Right lung (tissue), 10 donors: ENCODE results near the gene VILL. TPM values are rescaled to one million over a fixed set of nuclear protein-coding genes. Genes with fewer than 3 reads are reported as not detected.

ENCODE experiments used
- DNase-seq, 2 donors: peaks; one replicate each; pipeline ENCODE4 v3.0.0-alpha.2; 2013
- long read RNA-seq, 8 donors: transcript quantifications; one replicate each; lab custom pipeline, GENCODE V29; 2026
- polyA plus RNA-seq, 5 donors: library from polyadenylated mRNA; unstranded; fragments of 120-200 nt; gene quantifications; one replicate each; pipeline versions ENCODE4 v1.2.1 to v1.2.3, GENCODE V29; 2013; ENCODE audit warnings: inconsistent platforms in 1 of 5, low replicate concordance in 1 of 5; ENCODE audit not compliant: insufficient read length in 5 of 5, insufficient read depth in 1 of 5

VILL gene
- 10 to 100 TPM; 16.3 to 29.7 (median 25.3) TPM for polyA plus RNA-seq
- long read RNA-seq, donor 1, result 0 reads
- long read RNA-seq, donor 2, partial matches to known transcripts, result 0 of 1 reads
- long read RNA-seq, donor 2, other reads (novel, unspliced or antisense), result 0 of 1 reads
- long read RNA-seq, donor 3, partial matches to known transcripts, result 6 of 7 reads
- long read RNA-seq, donor 3, other reads (novel, unspliced or antisense), result 0 of 7 reads
- long read RNA-seq, donor 4, partial matches to known transcripts, result 0 of 13 reads
- long read RNA-seq, donor 4, other reads (novel, unspliced or antisense), result 13 of 13 reads
- long read RNA-seq, donor 5, result 0 reads
- long read RNA-seq, donor 6, result 0 reads
- long read RNA-seq, donor 7, full-length matches to known transcripts, result 2 of 2 reads
- long read RNA-seq, donor 7, partial matches to known transcripts, result 0 of 2 reads
- long read RNA-seq, donor 7, other reads (novel, unspliced or antisense), result 0 of 2 reads
- long read RNA-seq, donor 8, result 0 reads

GRCh38 chr3:37990527-37990926 is at the start of gene VILL:
Gene VILL (plus strand): TSS chr3:37990786. CDS start chr3:37993673, 2,887 bp downstream.
- no peak for DNase-seq

- DNase-seq, result no peak
Measured at GRCh38 chr3:37941608-37942508, 48.7 kb upstream of the VILL start.

DNA sequence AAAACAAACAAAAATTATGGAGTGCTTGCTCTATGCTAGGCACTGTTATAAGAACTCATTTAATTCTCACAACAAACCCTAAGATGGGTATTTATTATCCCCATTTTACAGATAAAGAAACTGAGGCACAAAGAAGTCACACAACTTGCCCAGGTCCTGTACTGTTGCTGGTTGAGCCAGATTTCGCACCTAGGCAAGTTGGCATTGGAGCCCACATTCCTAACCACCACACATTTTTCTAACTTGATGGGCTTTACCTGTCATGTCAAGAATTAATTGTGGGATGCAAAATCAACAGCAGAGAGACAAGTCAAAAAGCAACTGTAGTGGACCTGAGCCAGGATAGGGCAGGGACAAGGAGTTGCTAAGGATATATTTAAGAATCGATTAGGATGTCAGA is 47.9 kb upstream of the VILL start:
- no peak for DNase-seq

GRCh38 chr3:37943126-37943525 is 47.5 kb upstream of the VILL start:
- DNase-seq, result no peak

DNA sequence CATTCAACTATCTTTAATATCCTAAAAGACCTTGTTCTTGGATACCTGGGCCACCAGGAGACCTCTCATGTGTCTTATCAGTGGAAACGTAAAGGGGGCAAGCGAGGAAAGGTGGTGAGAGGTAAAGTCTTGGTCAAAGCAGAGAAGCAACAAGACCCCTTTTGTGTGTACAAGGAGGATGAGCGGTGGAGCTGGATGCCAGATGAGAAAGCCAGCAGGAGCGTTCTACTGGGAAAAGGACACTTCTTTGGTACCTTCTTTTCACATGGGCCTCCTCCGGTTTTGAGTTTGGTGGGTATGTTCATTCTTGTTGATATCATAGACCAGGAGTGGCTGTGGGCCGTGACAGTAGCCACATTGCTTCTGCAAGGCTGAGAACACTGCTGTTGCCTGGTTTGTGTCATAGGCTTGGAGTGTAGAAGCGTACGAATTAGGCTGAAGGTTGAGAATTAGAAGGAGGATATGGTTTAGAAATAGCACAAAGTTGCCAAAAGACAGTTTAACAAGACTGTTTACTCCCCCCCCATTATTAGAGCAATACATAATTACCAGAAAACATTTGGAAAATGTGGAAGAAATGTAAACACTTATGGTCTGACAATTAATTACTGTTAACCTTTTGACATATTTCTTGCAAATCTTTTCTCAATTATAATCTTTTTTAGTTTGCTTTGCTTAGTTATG is 46.8 kb upstream of the VILL start:
- DNase-seq, result no peak

DNA sequence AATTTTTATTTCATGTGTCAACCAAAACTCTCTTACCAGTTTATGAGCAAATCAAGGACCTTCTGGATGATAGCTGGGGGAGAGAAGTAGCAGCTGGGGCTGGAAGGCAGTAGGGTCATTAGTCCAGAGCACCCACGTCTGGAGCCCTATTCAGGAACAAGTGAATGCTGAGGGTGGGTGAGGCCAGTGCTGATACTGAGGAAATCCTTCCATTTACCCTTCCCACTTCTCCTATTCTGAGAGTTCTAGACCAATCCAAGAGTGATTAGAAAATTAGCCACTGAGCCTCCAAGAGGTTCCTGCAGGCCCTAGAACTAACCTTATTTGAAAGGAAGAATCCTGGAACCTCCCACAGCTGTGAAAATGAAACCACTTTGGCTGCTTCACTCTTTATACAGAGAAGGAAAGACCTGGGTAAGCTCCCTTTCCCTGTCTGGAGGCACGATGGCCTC is 46.2 kb upstream of the VILL start:
- no peak for DNase-seq

- DNase-seq, result no peak
Measured at GRCh38 chr3:37945156-37945806, 45.3 kb upstream of the VILL start.

GRCh38 chr3:37945807-37946530 is 44.6 kb upstream of the VILL start:
- peak; percentile 75 to 82 for DNase-seq

GRCh38 chr3:37946531-37946889 is 44.1 kb upstream of the VILL start:
- DNase-seq, result no peak

GRCh38 chr3:37949866-37950265 is 40.7 kb upstream of the VILL start:
- peak; percentile 81 to 84 for DNase-seq

- no peak for DNase-seq
Measured at GRCh38 chr3:37952564-37952963, 38.0 kb upstream of the VILL start.

- no peak for DNase-seq
Measured at GRCh38 chr3:37953226-37953625, 37.4 kb upstream of the VILL start.

- no peak for DNase-seq
Measured at GRCh38 chr3:37953707-37954394, 36.7 kb upstream of the VILL start.

- no peak for DNase-seq
Measured at GRCh38 chr3:37954881-37955280, 35.7 kb upstream of the VILL start.

DNA sequence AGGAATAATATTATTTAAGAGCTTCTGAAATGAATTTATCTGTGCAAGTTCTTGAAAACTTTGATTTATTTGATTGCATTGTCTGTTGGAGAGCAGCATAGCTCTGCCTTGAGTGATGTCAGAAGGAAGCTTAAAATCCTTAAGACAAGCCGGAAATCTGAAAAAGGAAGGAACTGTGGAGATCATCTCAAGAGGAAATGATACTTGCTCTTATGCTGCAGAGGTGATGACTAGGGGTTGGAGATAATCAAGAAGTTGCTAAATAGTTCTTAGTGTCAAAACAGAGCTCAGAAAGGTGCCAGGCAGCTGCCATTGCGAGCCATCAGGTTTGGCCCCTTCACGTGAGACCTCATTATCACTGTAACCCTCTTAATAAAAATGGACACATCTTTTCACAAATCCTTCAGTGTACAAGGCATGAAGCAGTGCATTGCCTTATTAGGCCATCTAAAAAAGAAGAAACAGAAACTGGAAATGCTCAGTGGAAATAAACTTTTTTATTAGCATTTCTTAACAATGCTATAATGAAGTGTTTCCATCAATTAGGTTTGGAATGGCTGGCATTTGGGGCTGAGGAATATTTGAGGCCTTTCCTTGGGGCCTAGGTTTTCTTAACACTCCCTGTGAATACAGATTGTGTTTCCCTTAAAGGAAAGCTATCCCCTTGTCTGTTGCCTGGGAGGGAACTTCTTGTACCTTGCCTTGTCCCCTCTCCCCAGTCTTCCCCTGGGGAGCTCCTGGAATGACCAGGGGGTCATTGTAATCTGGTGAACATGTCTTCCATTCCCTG is 34.5 kb upstream of the VILL start:
- DNase-seq, result no peak

GRCh38 chr3:37956723-37957538 is 33.7 kb upstream of the VILL start:
- no peak for DNase-seq

GRCh38 chr3:37957539-37957936 is 33.0 kb upstream of the VILL start:
- DNase-seq, result no peak
